ENCODE measurements around the gene PLOD2.

DNA sequence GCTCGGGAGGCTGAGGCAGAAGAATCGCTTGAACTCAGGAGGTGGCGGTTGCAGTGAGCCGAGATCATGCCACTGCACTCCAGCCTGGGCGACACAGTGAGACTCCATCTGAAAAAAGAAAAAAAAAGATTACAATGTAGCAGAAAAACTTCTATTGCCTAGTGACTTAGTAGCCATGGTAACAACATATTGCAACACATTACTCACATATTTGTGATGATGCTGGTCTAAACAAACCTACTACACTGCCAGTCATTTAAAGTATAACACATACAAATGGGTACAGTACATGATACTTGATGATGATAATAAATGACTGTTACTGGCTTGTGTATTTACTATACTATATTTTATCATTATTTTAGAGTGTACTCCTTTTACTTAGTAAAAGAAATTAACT lies 125.6 kb downstream of the PLOD2 start:
- TF ChIP-seq ELF4 (CRISPR knock-in tag; IDR thresholded peaks at IDR 0.05; ENCODE audit: low read depth) (no peak), NFYB (CRISPR knock-in tag; conservative IDR thresholded peaks at IDR 0.05; ENCODE audit: low read depth) (no peak)
- TF ChIP-seq, protein P1, sequence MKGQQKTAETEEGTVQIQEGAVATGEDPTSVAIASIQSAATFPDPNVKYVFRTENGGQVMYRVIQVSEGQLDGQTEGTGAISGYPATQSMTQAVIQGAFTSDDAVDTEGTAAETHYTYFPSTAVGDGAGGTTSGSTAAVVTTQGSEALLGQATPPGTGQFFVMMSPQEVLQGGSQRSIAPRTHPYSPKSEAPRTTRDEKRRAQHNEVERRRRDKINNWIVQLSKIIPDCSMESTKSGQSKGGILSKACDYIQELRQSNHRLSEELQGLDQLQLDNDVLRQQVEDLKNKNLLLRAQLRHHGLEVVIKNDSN (CRISPR knock-in tag; IDR thresholded peaks at IDR 0.05): no peak
